ENCODE data around the gene RNH1.

The RNH1 gene

DNA sequence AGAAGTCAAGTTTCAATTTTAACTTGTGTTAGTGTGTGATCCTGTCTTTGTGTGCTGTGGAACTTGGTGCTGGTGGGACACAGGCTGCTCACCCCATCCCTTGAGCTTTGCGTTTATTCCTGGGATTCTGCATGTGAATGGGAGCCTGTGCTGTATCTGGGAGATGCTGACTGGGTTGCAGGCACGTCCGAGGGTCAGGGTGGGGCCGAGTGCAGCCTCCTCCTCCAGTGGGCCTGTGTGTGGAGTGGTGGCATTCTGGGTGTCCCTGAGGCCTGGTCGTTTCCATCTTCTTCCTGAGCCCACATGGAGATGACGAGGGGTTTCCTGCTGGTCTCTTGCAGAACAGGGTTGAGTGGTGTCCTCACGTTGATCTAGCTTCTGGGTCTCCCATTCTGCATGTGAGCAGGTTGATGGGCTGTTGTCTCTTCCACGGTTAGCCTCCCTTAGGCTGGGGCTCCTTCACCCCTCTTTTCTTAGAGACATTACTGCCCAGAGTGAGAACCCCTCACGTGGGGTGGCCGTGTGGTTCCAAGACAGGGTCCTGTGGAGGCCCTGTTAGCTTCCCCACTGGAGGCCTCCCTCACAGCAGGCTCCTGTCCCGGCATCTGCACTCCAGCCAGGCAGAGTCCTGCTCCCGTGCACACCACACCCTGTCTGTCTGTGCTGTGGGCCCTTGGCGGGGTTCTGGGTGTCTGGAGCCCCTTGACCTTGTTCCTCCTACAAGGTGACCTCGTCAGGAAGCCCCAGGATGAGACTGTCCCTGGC is 52.1 kb downstream of the RNH1 start:
- no peak for DNase-seq

DNA sequence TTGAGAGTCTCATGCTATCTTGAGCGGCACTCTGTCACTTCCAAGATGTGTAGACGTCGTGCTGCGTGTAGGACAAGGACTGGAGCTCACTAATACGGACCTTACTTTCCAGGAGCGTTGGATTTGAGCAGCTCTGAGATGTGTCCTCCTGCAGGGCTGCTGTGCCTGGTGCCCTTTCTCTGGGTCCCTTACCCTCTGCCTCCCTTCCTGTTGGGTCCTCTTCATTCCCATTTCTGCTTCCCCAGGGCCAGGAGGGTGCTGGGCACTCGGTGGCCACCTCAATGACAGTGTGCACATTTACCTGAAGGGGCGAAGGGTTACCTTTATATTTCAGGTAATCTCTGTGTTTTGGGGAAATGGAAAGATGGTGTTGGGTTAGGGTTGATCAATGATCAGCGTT is 53.0 kb downstream of the RNH1 start:
- no peak for DNase-seq

DNA sequence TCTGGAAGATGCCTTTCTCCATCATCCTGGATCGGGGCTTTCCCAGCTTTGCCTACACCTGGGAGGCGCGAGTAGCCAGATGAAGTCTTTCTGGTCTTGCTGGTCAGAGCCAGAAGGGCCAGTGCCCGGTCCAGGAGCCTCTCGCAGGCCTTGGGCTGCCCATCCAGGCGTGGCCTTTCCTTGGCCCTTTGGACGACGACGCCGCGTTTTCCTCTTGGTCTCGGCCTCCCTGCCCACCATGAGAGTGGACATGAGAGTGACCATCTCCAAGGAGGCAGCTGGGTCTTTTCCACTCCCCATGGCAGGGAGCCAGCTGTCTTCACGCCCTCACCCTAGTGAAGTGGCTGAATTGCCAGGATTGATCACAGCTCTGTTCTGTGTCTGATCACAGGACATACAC is 53.5 kb downstream of the RNH1 start:
- DNase-seq: no peak

DNA sequence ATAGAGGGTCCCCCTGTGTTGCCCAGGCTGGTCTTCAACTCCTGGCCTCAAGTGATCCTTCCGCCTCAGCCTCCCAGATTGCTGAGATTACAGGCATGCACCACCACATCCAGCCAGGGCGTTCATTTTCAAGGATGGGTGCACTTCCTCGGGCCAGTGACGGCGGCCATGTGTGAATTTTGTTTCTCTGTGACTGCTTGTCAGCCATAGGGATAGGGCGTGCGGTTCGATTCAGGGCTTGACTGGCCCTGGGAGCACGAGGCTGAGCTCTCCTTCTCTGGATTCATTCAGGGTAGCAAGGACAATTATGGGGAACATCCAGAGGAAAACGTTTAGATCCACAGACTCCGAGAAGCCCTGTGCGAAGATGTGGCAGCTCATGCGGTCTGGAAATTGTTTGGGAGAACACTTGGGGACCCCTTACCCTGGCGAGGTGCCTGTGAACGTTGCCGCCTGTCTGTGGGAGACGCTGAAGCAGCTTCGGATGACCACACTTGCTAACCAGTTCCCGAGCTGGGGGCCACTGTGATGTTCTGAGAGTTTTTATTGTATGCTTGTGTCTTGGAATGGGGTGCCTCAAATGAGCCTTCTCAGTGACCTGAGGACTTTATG is 54.0 kb downstream of the RNH1 start:
- DNase-seq: no peak

DNA sequence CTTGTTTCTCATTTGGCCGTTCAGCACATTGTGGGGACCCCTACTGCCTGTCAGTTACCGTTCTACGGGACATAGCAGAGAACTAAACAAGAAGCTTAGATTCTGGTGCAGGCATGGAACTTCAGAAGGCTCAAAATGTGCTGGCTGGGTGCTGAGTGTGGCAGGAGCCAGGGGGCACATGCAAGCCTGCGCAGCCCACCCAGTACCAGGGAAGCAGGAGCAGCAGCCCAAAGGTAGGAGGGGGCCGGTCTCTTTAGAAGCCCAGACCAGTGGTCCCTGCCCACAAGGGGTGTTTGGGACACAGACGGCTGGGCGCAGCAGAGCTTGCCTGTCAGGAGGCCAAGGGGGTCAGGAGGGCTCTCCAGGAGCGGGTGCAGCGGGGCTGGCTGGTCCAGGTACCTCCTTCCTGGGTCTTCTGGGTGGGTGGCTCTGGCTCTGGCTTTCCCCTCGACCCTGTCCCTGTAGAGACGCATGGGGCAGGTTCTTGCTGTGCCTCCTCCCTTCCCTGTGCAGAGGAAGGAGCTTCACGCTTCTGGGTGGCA is 54.8 kb downstream of the RNH1 start:
- no peak for DNase-seq

DNA sequence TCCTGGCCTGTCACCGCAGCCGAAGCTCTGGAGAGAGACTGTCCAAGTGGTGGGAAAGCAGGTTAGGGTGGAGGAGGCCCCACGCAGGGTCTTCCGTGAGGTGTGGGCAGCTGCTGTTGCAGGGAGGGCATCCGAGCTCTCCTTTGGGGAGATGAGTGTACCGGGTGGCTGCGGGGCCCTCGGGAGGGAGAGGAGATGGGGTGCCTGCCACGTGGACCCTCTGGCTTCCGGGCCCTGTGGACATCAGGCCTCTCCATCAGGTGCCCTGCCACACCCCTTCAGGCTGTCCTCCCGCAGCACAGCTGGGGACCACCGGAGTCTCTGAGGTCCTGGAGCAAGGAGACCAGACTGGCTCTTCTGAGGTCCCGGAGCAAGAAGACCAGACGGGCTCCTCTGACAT is 55.3 kb downstream of the RNH1 start:
- no peak for DNase-seq

DNA sequence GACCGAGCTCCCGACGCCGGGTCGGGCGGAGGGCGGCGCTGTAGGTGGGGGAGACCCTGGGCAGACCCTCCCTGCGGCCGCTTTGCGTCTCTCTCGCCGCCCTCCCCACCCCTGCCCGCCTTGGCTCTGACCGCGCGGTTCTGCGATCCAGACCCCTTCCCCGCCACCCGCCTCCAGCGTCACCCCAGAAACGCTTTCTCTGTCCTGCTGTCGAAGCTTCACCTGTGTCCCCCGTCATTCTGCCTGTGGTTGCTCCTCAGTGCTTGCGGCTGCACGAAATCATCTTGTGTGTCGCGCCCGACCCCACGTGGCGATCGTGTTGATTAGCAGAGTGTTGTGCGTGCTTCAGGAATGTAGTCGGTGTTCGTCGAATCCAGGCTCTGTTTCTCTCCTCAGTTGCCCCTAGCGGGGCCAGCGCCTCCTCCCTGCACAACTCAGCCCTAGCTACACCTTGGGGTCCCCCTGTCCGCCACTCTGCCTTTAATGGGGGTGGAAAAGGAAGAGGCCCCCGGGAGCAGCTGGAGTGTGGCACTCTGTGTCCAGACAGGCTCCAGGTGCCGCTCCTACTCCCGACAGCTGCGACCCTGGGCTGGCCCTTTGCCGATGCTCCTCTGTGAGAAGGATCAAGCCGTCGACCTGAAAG is 56.1 kb downstream of the RNH1 start:
- DNase-seq: peak; percentile 76

DNA sequence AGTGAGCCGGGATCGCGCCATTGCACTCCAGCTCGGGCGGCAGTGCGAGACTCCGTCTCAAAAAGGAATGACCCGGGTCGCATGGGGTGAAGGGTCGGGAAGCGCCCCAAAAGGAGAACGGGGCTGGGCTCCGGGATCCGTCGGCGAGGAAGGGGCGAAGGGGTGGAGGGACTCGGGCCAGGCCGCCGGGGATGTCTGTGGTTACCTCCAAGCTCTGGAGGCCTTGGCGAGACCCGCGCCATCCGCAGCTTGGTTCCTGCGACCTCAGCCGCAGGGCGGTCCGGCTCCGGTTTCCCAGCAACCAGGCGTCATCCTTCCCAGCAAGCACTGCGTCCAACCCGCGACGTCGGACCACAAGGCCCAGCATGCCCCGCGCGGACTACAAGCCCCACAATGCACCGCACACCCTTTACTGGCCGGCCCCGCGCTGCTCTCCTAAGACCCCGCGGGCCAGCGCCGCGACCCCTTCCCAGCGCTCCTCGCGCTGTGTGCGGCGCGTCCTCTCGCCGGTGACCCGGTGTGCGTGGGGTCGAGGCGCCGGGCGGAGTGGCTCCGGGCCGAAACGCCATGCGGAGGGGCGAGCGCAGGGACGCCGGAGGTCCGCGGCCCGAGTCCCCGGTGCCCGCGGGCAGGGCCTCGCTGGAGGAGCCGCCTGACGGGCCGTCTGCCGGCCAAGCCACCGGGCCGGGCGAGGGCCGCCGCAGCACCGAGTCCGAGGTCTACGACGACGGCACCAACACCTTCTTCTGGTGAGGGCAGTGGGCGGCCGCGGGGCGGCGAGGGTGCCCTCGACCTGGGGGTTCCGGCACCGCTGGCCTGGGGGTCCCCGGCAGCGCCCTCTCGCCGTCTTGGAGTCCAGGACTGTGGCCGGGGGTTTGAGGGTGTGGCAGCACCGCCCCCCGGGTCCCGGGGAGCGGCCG is 56.9 kb downstream of the RNH1 start, which contains the start of gene PTDSS2:
Gene PTDSS2, plus strand, starts transcription at position 391 of the 920 bp plus-strand sequence. Its CDS starts 177 bp downstream, at position 568.
- DNase-seq: peak; percentile 97

DNA sequence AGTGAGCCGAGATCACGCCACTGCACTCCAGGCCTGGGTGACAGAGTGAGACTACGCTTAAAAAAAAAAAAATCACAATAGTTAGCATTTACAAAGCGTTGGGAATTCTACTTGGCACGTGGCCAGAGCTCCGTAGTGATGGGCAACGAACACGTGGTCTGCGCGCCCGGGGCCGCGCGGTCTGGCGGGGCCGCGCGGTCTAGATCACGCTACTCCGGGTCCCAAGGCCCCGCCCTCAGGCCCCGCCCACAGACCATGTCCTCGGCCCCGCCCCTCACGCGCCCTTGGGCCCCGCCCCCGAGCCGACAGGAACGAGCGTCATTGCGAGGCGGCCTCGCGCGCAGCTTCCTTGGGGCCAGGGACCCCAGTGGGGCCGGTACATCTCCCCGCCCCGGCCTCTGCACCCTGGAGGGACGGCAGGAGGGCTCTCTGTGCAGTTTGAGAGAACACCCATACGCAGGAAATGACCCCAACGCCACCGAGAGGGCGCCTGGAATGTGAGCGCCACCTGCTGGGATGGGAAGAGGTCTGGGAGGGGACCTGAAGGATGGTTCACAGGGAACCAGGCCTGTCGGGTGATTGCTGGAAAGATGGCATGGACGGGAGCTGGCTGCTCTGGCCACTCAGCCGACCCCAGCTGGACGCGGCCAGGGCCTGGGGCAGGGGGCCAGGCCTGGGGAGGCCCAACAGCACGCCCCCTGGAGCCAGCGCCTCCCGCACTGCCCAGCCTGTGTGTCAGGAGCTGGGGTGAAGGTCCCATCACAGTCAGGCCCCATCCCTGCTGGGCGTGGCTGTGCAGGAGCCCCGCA is 58.9 kb downstream of the RNH1 start:
- DNase-seq: peak; percentile 99

DNA sequence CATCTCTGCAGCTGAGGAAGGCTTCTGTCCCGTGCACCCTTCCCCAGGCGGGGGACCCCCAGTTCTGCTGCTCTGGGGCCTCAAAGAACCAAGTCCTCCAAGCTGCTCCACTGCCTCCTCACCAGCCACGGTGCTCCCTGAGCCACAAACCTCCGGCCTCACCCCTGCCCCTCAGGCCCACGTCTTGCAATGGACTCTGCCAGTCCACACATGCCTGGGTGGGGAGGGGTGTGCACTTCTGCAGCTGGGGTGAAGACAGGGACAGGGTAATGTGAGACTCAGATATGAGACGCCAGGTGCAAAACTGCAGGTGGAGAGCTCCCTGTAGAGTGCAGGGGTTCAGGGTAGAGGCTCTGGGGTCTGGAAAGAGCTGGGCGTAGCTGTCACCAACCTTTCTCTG is 60.2 kb downstream of the RNH1 start:
- no peak for DNase-seq

DNA sequence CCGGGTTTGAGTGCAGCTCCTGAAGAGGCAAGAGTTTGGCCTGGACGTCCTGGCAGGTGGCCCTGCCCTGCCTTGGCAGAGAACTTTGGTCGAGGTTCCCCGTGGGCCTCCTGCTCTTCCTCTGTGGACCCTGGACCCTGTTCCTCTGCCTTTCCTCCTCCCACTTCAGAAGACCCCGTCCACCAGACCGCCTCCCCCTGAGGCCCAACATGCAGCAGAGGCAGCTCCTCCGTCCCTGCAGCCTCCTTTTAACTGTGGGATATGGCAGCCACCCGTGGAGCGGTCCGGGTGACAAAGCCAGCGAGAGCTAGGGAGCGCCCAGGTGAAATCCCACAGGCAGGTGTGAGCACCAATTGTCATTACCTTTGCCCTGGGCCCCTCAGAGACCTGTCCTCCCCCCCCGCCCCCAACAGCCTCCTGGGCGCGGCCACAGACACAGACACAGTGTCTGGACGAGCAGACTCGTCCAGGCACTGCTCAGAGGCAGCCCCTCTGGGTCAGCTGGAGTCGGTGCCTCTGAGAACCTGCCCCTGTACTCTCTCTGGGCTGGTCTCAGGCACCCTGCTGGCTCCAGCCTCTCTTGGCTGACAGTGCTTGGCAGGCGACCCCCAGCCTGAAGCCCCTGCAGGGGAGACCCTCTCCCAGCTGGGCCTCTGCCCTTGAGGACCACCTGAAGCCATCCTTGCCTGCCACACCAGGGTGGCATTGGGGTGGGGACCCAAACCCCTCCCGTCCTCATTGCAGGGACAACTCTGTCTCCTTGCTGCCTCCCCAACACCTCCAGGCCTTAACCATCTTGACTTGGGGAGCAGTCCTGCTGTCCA is 61.1 kb downstream of the RNH1 start:
- no peak for DNase-seq

Measured in stimulated activated CD8-positive, alpha-beta memory T cell treated with anti-CD3 and anti-CD28 coated beads, Interleukin-4, amount 100 ng/mL, for 48 hours (primary cell).